ENCODE results near the gene IARS2.
"Not testable (repeated sequence)": the region's sequence is repeated elsewhere in the genome, so short reads cannot be mapped to it uniquely, and the experiment has no call there.

The IARS2 gene

GRCh38 chr1:220094016-220094911 lies at the start of gene IARS2:
IARS2 (plus strand) TSS chr1:220094132; CDS start chr1:220094217, 85 bp downstream.
- DNase-seq (ENCODE audit: low read depth), result peak; percentile 86

GRCh38 chr1:220044678-220045355 lies 49.1 kb upstream of the IARS2 start:
- DNase-seq (ENCODE audit: low read depth), result no peak

- DNase-seq (ENCODE audit: low read depth), result no peak
Observed at GRCh38 chr1:220045356-220046051, 48.4 kb upstream of the IARS2 start.

- peak; percentile 90 for DNase-seq (ENCODE audit: low read depth)
Observed at GRCh38 chr1:220046052-220046930, 47.6 kb upstream of the IARS2 start, which contains the start of gene EPRS1. EPRS1 (minus strand) TSS chr1:220046505; CDS start chr1:220046388, 117 bp downstream.

- no peak for DNase-seq (ENCODE audit: low read depth)
Observed at GRCh38 chr1:220056374-220056773, 37.6 kb upstream of the IARS2 start.

- no peak for DNase-seq (ENCODE audit: low read depth)
Observed at GRCh38 chr1:220060876-220061275, 33.1 kb upstream of the IARS2 start.

GRCh38 chr1:220062629-220063028 lies 31.3 kb upstream of the IARS2 start:
- no peak for DNase-seq (ENCODE audit: low read depth)

- no peak for DNase-seq (ENCODE audit: low read depth)
Observed at GRCh38 chr1:220067269-220068204, 26.4 kb upstream of the IARS2 start.

- DNase-seq (ENCODE audit: low read depth), result no peak
Observed at GRCh38 chr1:220076861-220077762, 16.8 kb upstream of the IARS2 start.

GRCh38 chr1:220077887-220078286 lies 16.0 kb upstream of the IARS2 start:
- DNase-seq (ENCODE audit: low read depth), result no peak

GRCh38 chr1:220084460-220084859 lies 9.5 kb upstream of the IARS2 start:
- DNase-seq (ENCODE audit: low read depth), result no peak

GRCh38 chr1:220086261-220086686 lies 7.7 kb upstream of the IARS2 start:
- not testable (repeated sequence) for DNase-seq (ENCODE audit: low read depth)

GRCh38 chr1:220089650-220090556 lies 4.0 kb upstream of the IARS2 start, which contains the start of gene BPNT1:
BPNT1 (minus strand) TSS chr1:220089788; CDS start chr1:220079846, 9,942 bp downstream.
- DNase-seq (ENCODE audit: low read depth), result peak; percentile 97

- no peak for DNase-seq (ENCODE audit: low read depth)
Observed at GRCh38 chr1:220092694-220093093, 1.2 kb upstream of the IARS2 start.

GRCh38 chr1:220093361-220094015 lies 444 bp upstream of the IARS2 start:
- no peak for DNase-seq (ENCODE audit: low read depth)

- DNase-seq (ENCODE audit: low read depth), result no peak
Observed at GRCh38 chr1:220099826-220100225, 5.9 kb downstream of the IARS2 start.

- not testable (repeated sequence) for DNase-seq (ENCODE audit: low read depth)
Observed at GRCh38 chr1:220110473-220110872, 16.5 kb downstream of the IARS2 start.
